NCI-H2029 treated with DMSO at 0.1 percent for 48 hours (cell line): Measurements from ENCODE around the gene MCTP2.

ENCODE experiments used
- DNase-seq: peaks from one replicate; lab custom pipeline; 2025; lab: John Stamatoyannopoulos, UW

MCTP2 gene

GRCh38 chr15:94395640-94396039 is 164.3 kb downstream of the MCTP2 start:
- no peak for DNase-seq

DNA sequence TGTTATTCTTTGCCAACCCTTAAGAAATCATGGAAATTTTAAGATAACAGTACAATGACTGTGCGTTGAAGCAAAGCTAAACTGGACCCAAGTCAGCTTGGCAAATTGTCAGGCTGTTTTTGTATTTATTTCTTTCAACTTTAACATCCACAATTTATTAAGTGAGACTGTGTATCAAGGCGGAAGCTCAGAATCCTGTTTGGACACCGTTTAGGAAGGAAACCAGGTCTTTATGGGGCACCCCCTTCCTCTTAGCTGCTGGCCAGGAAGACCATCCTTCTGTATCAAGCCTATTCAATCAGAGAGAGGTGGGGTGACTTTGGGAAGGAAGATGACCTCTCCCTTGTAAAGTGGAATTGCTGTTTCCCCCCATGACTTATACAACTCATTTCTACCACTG is 166.0 kb downstream of the MCTP2 start:
- DNase-seq = no peak

GRCh38 chr15:94398001-94398400 is 166.6 kb downstream of the MCTP2 start:
- DNase-seq = no peak

DNA sequence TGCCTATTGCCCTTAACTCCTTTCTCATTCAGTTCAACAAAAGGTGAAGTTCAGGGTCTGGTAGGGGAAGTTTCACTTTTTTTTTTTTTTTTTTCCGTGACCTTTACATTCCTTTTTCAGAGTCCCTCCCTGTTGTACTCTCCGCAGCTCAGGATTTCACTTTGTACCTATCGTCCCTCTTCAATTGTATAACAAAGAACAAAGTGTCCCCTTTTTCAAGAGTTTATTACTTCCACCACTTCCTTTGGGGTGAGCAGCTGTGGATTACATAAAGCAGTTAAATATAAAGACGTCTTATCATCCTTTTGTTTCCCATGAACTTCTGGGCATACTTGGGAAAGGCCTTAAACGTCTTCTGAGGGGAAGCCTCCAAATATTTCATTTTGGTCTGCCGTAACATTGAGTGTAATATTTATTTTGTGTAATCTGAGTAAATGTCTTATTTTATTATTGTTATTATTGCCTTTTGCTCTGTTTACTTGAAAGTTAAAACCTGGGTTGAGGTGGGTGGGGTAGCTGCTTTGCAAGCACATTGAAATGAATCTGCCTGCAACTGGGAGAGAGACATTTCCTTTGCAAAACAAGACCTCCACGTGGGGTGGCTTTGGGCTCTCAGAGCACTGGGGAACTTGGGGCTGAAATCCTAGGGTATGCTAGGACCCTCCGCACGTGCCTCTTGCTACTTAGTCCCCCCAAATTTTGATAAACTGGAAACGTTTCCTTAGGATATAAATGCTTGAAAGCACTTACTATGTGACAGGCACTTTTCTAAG is 169.4 kb downstream of the MCTP2 start:
- no peak for DNase-seq

- no peak for DNase-seq
These were observed 172.0 kb downstream of the MCTP2 start for GRCh38 chr15:94403331-94403730.

DNA sequence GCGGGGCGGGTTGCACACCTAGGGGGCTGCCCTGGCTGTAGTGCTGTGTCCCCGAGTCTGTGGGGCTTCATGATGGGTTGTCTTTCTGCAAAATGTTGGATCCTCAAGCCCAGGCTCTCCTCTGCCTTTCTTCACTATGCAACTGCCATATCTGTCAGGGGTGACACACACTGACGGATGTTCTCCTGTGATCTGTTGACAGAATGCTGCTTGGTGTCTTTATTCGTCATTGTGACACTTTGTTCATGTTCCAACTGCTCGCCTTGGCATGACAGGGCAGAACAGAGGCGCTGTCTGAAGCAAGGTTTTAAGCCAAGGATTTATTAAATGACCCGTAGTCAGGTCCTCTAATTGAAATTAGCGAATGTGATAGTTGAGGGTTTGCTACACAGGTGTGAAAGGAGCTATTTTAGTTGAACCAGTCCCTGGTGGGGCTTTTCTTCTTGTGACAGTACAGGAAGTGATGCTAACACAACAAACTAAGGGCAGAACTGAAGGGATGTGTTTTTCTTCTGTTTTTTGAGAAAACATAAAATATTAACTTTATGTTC is 173.4 kb downstream of the MCTP2 start:
- DNase-seq = no peak

DNA sequence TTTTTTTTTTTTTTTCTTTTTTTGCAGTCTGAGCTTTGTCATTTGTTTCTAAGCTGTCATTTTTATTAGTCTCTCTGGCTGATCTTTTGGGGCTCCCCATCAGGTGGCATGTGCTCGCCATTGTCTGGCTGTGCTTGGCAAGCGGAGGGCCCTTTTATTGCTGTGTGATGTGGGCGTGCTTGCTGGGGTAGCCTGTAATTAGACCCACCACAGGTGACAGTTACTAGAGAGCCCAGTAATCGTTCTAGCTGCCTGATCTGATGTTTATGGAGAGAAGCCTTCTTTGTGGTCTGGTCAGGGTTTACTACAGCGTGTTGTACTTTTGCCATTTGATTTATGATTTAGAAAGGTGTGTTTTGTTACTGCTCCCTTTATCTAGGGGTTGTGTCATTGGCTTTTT is 179.9 kb downstream of the MCTP2 start:
- DNase-seq = no peak

DNA sequence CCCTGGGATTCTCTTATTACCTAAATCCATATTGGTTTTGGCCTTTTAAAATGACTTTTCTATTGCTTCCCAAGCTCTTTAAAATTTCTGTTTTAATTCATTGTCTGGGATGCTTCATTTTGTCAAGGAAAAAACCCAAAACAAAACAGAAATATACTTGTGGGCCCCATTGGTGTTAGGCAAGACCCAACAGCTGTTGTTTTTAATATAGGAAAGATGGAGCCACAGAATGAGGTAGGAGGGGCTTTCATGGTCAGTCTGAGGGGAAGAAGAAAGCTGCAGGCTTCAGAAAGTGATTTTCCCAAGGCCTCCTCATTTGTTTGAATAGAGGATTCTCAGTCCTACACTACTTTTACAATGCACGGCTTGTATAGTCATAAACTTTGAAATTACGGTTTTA is 180.5 kb downstream of the MCTP2 start:
- DNase-seq = no peak

DNA sequence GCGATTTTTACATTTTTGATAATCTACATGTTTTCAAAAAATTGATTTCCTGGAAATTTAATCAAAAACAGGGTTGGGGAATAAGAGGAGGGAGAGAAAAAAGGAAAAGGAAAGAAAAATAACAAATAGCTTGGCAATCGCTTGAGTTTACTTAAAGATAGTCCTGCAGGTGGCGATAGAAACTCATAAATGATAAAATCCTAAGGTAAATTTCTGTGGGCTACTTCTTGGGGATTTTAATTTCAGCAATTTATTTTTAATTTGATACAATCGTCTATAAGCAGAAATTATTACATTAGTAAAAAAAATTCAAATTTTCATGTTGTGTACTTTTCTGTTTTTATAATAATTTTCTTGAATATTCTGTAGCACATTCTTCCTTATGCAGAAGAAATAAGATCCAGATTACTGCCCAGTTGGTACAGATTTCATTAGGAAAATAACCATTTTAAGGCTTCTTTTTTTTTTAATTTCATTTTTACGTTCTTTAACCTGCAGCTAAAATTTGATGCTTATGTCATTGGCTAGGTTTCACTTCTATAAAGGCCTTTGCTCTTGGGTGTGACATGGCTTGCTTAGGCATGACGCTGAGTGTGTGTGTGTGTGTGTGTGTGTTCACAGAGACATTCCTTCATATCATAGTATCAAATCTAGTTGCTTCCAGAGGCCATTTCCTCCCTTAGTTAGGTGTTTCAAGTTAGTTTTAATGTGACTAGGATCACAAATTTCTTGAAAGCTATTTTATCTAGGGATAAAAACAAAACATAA is 181.8 kb downstream of the MCTP2 start:
- peak; percentile 6 for DNase-seq

DNA sequence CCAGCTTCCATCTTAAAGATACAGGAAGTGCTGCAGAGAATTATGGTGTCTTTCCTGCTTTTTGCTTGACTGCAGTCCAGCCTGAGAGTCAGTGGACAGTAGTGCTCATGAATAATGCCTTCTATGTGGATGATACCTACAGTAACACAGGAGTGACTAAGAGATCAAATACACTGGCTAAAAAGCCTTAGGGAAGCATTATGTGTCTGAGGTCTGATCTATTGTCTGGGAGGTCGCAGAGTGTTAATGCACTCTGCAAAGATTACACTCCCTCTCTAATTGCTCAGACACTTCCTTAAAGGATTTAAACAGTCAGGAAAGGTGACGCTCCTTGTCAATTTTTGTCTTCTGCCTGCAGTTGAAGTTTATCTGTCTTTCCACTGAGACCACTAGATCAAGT is 183.6 kb downstream of the MCTP2 start:
- DNase-seq = no peak

- no peak for DNase-seq
These were observed 184.9 kb downstream of the MCTP2 start for GRCh38 chr15:94416267-94416666.

DNA sequence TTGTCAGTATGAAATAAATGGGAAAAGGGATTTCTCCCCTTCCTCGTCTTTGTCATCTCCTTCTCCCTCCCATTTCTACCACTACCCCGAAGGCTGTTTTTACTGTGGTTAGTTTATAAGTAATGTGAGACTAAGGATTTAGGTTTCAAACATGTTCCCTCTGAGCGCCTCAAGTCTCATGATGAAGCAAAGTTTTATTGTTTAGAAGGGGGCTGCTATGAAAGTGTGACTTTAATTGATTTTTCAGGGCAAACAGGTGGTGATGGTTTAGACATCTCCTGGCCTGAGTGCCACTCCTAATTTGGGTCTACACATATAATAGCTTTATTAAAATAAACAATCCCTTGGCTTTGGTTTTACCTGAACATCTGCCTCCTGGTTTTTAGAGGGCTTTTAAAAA is 185.5 kb downstream of the MCTP2 start:
- DNase-seq = no peak

DNA sequence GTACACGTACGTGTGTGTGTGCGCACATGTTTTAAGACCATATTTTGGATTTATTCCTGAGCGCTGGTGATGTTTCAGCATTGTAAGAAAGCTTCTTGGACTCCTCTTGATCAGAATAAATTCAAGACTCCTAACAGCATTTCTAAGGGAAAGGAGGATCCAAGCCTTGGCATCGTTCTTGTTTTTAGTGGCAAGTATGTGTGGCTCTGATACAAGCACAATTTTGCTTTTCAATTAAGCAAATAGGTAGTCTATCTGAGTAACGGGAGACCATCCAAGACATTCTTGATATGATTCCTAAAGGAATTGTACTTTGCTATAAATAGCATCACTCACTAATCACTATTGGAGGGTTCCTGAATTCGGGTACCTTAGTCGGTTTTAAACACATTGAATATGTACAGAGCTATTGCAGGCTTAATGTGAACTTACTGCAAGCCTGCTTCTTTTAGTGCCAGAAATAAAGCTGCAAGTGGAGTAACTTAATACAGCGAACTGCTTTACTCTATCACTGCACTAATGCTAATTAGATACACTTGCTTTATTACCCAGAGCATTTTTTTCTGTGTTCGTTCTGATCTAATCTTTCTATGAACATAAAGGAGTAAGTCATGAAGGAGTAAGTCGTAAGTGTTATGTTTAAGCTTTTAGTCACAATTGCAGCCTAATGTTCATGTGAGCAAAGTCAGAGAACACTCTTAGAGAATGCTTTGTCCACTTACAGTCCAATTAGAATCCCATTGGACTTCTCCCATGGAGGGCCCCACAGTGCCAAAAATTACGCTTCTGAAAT is 186.3 kb downstream of the MCTP2 start:
- no peak for DNase-seq

GRCh38 chr15:94421706-94422105 is 190.3 kb downstream of the MCTP2 start:
- no peak for DNase-seq

- DNase-seq = no peak
These were observed 200.9 kb downstream of the MCTP2 start for GRCh38 chr15:94432279-94432678.

- no peak for DNase-seq
These were observed 207.8 kb downstream of the MCTP2 start for GRCh38 chr15:94439158-94439557.

DNA sequence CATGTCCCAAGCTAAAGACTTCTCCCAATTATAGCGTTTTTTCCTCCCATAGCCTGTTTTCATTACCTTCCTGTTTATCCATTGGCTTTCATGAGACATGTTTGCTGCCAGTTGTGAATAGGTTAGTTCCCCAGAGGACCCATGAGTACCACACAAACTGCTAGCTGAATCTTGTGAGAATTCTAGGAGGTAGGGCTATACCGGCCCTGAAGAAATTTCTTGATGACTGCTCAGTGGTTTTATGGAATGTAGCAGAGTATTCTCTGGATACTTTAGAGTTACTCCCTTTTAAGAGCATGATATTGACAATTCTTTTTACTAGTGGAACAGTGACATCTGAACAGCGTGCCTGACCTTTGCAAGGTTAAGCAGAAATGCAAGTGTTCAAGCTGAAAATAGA is 210.4 kb downstream of the MCTP2 start:
- DNase-seq = no peak

DNA sequence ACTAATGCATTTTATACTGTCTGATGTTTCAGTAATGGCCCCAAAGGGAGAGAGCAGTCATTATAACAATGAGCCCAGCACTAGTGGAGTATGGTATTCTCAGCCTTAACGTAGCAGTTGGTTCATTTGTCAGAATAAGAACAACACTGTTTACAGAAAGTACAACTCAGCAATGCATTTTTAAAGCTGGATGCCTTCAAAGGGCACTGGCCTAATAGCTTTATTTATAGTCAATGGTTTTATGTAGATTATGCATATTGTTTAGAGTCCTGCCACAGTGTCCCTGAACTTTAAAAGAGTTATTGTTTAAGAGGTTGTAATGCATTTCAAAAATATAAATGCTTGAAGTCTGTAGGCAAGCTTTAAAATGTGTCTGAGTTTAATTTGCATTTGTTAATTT is 211.1 kb downstream of the MCTP2 start:
- DNase-seq = no peak

GRCh38 chr15:94443186-94443585 is 211.8 kb downstream of the MCTP2 start:
- no peak for DNase-seq

GRCh38 chr15:94445566-94446160 is 214.3 kb downstream of the MCTP2 start:
- DNase-seq = no peak

GRCh38 chr15:94446441-94446840 is 215.1 kb downstream of the MCTP2 start:
- DNase-seq = no peak

- no peak for DNase-seq
These were observed 220.1 kb downstream of the MCTP2 start for GRCh38 chr15:94451466-94451865.
